ENCODE data around the gene TMEM52. TPM values are rescaled to one million over a fixed set of nuclear protein-coding genes. Genes with fewer than 3 reads are reported as not detected.

TMEM52 gene
- total and polyA plus RNA-seq, 9 of the 15 experiments (the other 6 are each of a cell fraction or from before 2014, with no cell fraction given) = 0.37 to 22.5 (median 6.8) TPM

DNA sequence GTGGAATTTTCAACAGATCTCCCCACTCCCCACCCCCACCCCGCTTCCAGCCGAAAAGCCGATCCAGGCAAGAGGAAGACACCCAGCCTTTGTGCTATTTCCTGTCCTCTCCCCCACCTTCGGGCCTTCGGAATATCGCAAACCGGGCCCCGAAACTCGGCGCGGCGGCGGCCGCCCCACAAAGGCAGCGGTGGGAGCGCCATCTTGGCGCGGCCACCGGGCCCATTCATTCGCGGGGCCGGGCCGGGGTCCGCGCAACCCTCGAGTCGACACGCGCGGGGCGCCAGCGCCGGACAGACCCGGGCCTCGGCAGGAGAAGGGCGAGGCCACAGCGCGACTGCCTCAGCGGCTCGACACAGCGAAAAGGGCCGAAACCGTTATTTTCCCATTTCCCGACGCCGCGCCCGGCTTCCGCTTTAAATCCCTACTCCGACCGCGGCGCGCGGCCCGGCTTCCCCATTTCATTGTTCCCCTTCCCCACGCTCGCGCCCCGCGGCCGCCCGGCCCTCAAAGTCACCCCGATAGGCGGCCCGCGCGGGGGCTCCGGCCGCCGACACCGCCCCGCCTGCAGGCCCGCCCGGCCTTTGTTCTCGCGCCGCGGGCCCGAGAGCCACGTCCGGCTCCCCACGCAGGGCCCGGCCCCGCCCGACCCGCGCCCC is 29.1 kb downstream of the TMEM52 start (continued):
- peak; percentile 47 for TF ChIP-seq FIP1L1 (IDR thresholded peaks at IDR 0.05; ENCODE audit: low read depth, low read length, poor library complexity, severe bottlenecking)
- no peak for TF ChIP-seq IFI16 (CRISPR knock-in tag; IDR thresholded peaks at IDR 0.05)
- no peak for TF ChIP-seq KLF6 (CRISPR knock-in tag; IDR thresholded peaks at IDR 0.05; ENCODE audit: borderline replicate concordance)
- TF ChIP-seq ZFP36 (IDR thresholded peaks at IDR 0.05; ENCODE audit: low read depth, low read length, partially characterized antibody) = no peak
- TF ChIP-seq ZNF224 (CRISPR knock-in tag; IDR thresholded peaks at IDR 0.05) = no peak
- TF ChIP-seq CSDE1 (IDR thresholded peaks at IDR 0.05) = no peak
- no peak for TF ChIP-seq SMARCB1 (IDR thresholded peaks at IDR 0.05; ENCODE audit: insufficient read length, low read depth)
- TF ChIP-seq ZNF76 (CRISPR knock-in tag; IDR thresholded peaks at IDR 0.05; ENCODE audit: borderline replicate concordance) = no peak
- no peak for TF ChIP-seq MCM2 (IDR thresholded peaks at IDR 0.05; ENCODE audit: low read depth)
- no peak for TF ChIP-seq ZNF551 (CRISPR knock-in tag; IDR thresholded peaks at IDR 0.05)
- TF ChIP-seq ELF2 (CRISPR knock-in tag; IDR thresholded peaks at IDR 0.05) = no peak
- TF ChIP-seq BCOR (IDR thresholded peaks at IDR 0.05) = no peak
- no peak for TF ChIP-seq C11orf30 (IDR thresholded peaks at IDR 0.05; ENCODE audit: low read depth)
- TF ChIP-seq SMC3 (conservative IDR thresholded peaks at IDR 0.05; ENCODE audit: insufficient read depth, low read depth, low read length) = no peak
- no peak for TF ChIP-seq HIVEP1 (CRISPR knock-in tag; IDR thresholded peaks at IDR 0.05)
- no peak for TF ChIP-seq SRF (CRISPR knock-in tag; IDR thresholded peaks at IDR 0.05)
- no peak for TF ChIP-seq NFE2L1 (tag; IDR thresholded peaks at IDR 0.05; ENCODE audit: borderline replicate concordance, low read depth)
- TF ChIP-seq ZNF23 (CRISPR knock-in tag; IDR thresholded peaks at IDR 0.05) = no peak
- TF ChIP-seq, protein P1, sequence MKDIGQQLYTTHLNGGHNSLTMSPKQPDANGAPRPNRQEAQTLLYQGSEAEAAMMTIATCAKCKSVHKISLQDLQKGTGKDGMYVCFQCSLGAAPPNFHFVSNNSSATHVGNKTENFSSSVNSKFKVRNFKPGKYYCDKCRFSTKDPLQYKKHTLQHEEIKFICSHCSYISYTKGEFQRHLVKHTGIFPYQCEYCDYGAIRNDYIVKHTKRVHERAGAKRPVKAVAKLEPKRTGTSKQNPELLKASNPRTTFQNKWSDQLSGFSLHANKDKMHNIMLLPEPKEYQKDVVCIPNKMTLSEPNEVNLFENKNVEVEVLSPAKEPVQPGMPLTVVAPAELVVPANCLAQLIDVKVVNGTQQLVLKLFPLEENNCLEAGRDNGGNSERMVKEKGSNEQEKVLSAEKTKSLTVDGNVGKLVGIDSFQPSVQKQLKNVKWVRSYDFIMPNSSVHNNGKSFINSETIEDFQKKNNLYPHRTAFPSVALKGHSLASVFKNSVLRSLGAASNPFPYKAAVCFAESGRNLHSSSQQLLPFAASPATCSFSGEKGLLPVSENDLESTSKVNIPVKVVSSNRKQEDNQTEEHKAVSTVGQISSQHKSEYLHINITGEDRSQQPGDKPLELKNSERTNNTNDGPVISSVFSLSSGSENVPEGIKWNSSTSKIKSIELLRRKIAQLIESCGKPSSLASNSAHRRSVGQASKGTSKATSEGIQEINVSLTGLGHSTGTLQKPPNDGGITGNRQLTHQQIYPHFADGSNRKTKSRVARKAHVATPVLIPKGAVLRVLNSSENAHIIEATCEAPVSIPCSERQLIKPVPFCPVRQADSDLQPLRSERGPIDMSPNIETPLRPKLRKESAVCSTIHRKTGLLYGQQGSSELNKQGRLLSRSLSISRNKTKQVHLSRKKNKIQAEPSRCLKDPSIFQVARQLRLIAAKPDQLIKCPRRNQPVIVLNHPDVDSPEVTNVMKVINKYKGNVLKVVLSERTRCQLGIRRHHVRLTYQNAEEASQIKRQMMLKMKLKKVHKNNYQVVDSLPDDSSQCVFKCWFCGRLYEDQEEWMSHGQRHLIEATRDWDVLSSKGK (CRISPR knock-in tag; IDR thresholded peaks at IDR 0.05) = no peak
- TF ChIP-seq ZNF717 (CRISPR knock-in tag; IDR thresholded peaks at IDR 0.05) = no peak
- TF ChIP-seq COPS2 (conservative IDR thresholded peaks at IDR 0.05) = no peak
- no peak for TF ChIP-seq TFAM (CRISPR knock-in tag; conservative IDR thresholded peaks at IDR 0.05)
- no peak for TF ChIP-seq TARDBP (IDR thresholded peaks at IDR 0.05)
- TF ChIP-seq SIX5 (IDR thresholded peaks at IDR 0.05; ENCODE audit: borderline replicate concordance in 1 of 2, insufficient read depth in 1 of 2, low read depth in 1 of 2, low read length in 2 of 2) = no peak
- TF ChIP-seq ZFP1 (CRISPR knock-in tag; IDR thresholded peaks at IDR 0.05) = no peak
- TF ChIP-seq KAT8 (IDR thresholded peaks at IDR 0.05; ENCODE audit: low read depth) = no peak
- TF ChIP-seq OTX1 (CRISPR knock-in tag; IDR thresholded peaks at IDR 0.05) = no peak
- no peak for TF ChIP-seq KLF16 (IDR thresholded peaks at IDR 0.05)
- TF ChIP-seq ZNF165 (CRISPR knock-in tag; IDR thresholded peaks at IDR 0.05; ENCODE audit: borderline replicate concordance) = no peak
- TF ChIP-seq TBL1XR1 (IDR thresholded peaks at IDR 0.05; ENCODE audit: low read length in 2 of 2) = no peak
- TF ChIP-seq SMAD2 (IDR thresholded peaks at IDR 0.05; ENCODE audit: low read depth, low read length) = no peak

All from K562 (cell line).